Neuron (in vitro differentiated cells): ENCODE data around the gene FIZ1.

ENCODE experiments used
- H2AFZ ChIP-seq: one replicate; pipeline ENCODE4 v1.6.1; 2013; ENCODE audit warnings: low read depth, mild to moderate bottlenecking, inconsistent platforms, low read length, moderate library complexity
- H3K27me3 ChIP-seq: one replicate; pipeline ENCODE4 v1.6.1; 2013; ENCODE audit warnings: low read length; ENCODE audit not compliant: insufficient read depth
- H3K36me3 ChIP-seq: one replicate; pipeline ENCODE4 v1.6.1; 2013; ENCODE audit warnings: low read length; ENCODE audit not compliant: insufficient read depth
- H3K4me1 ChIP-seq: one replicate; pipeline ENCODE4 v1.6.1; 2013; ENCODE audit warnings: low read length; ENCODE audit not compliant: insufficient read depth
- H3K4me3 ChIP-seq: 2 replicates; pipeline ENCODE4 v1.5.1; 2013; ENCODE audit warnings: mild to moderate bottlenecking, low read length, moderate library complexity
- H3K9me3 ChIP-seq: one replicate; pipeline ENCODE4 v1.6.1; 2013; ENCODE audit warnings: low read length

FIZ1 gene

GRCh38 chr19:55641426-55642152 is 42.3 kb upstream of the FIZ1 start:
- Histone ChIP-seq H3K9me3 (no peaks in the 10 kb centered on the region), H2AFZ (no peak overlapping the region), H3K4me3 (peak overlapping the region; percentile 74), H3K27me3 (no peaks in the 10 kb centered on the region), H3K36me3 (peaks cover 16% of the 10 kb centered on the region), H3K4me1 (peaks cover 37% of the 10 kb centered on the region)

DNA sequence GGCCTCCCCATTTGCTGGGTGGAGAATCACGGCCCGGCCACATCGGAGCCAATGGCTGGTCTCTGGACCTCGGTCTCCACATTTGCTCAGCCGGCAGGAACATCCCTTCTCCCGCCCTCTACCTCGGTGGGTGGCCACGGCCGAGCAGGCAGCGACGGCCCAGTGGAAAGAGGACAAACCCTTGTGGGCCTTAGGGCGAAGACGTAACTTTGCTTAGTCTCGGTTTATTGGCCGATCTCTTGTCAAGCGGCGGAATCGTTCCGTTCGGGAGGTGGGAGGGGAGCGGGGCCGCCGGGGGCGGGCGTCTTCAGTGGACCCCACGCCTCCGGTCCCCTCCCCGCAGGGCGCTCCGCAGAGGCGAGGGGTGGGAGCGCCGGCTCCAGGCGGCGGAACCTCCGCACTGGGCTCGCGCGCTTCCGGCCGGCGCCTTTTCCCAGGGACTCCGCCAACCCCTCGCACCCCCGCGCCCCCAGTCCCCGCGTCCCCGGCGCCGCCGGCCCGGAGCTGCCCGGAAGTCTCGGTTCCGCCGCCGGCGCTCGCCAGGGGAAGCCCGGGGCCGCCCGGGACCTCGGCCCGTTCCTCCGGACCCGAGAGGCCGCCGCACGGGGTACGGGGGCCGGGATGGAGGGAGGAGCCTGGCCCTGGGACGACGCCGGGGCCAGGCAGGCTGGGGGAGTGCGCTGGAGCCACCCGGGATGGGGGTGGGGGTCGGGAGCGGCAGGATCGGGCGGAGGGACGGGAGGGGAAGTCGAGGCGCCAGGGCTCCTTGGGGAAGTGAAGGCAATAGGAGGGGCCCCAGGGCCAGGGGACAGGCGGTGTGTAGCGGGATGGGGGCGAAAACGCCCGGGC is 41.5 kb upstream of the FIZ1 start, which contains the start of gene ZNF580:
Gene ZNF580, plus strand, starts transcription at position 426 of the 849 bp plus-strand sequence. CDS start 1,507 bp downstream, outside the sequence.
- Histone ChIP-seq H3K4me1 (peaks cover 45% of the 10 kb centered on the region), H3K4me3 (peak within 1 kb of the TSS; percentile 74)

DNA sequence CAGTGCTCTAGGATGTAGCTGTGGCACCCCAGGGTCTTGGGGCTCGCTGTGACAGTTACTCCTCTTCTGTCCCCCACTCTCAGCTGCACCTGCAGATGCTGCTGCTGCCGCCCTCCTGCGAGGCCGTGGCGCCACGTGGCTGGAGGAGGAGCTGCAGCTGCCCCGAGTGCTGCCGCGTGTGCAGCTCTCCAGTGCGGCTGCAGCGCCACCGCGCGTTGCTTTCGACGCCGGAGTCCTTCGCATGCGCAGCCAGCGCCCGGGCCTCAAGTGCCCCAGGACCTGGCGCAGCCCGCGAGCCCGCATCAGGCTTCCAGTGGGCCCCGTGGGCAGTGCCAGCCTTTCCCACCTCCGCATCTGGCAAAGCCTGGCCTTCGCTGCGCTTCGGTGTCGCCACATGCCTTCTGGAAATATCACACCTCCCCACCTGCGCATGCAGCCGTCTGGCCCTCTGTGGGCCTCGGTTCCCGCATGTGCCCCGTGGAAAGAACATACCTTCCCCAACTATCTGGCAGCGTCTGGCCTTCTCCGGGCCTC is 40.8 kb upstream of the FIZ1 start:
- Histone ChIP-seq H3K9me3 (no peaks in the 10 kb centered on the region), H3K4me1 (peaks cover 52% of the 10 kb centered on the region), H2AFZ (peak overlapping the region; percentile 29), H3K27me3 (no peaks in the 10 kb centered on the region), H3K4me3 (peak overlapping the region; percentile 74), H3K36me3 (peaks cover 11% of the 10 kb centered on the region)

More for the DNA sequence above, 41.5 kb upstream of the FIZ1 start, which contains the start of gene ZNF580:
- peaks cover 16% of the 10 kb centered on the region for H3K36me3 ChIP-seq
- H3K27me3 ChIP-seq: no peaks in the 10 kb centered on the region
- H3K9me3 ChIP-seq: no peaks in the 10 kb centered on the region
- peak within 1 kb of the TSS; percentile 29 for H2AFZ ChIP-seq

GRCh38 chr19:55638864-55639359 is 39.6 kb upstream of the FIZ1 start:
- H3K4me3 ChIP-seq: no peak overlapping the region
- peaks cover 42% of the 10 kb centered on the region for H3K4me1 ChIP-seq
- peaks cover 3% of the 10 kb centered on the region for H3K36me3 ChIP-seq
- H2AFZ ChIP-seq: no peak overlapping the region
- H3K27me3 ChIP-seq: no peaks in the 10 kb centered on the region
- H3K9me3 ChIP-seq: no peaks in the 10 kb centered on the region

DNA sequence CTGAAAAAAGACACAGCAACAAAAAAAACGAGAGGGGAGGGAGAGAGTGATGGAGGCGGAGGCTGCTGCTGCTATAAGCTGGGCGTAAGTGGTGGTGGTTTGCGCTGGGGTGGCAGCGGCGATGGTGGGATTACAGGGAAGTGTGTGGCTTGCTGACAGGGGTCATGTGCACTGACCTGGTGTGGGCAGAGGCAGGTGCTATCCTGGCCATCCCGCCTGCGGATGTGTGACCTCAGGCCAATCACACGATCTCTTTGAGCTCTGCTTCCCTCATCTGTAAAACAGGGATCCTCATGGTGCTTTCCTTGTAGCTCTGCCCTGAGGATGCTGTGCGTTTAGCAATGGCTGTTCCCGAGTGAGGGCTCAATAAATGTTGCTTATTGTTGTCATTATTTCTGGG is 38.2 kb upstream of the FIZ1 start:
- Histone ChIP-seq H3K9me3 (no peaks in the 10 kb centered on the region), H3K36me3 (peaks cover 3% of the 10 kb centered on the region), H3K27me3 (no peaks in the 10 kb centered on the region), H2AFZ (no peak overlapping the region), H3K4me1 (peaks cover 32% of the 10 kb centered on the region), H3K4me3 (no peak overlapping the region)

DNA sequence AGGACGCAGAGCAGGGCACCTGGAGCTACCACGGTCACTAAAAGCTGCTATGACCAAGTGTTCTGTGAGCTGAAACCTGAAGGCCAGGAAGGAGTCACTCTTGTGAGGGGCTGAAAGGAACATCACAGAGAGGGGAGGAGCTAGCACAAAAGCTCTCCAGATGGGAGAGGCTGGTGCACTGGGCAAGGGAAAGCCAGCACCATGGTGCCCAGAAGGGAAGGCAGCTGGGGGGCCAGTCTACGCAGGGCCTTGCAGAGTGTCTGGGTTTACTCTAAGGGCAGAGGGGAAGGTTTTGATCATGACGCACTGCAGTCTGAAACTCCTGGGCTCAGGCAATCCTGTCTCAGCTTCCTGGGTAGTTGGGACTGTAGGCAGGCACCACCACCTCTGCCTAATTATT is 37.4 kb upstream of the FIZ1 start:
- Histone ChIP-seq H3K27me3 (no peaks in the 10 kb centered on the region), H2AFZ (no peak overlapping the region), H3K4me1 (peaks cover 26% of the 10 kb centered on the region), H3K36me3 (peaks cover 3% of the 10 kb centered on the region), H3K4me3 (peak overlapping the region; percentile 7), H3K9me3 (no peaks in the 10 kb centered on the region)

GRCh38 chr19:55635856-55636440 is 36.6 kb upstream of the FIZ1 start:
- Histone ChIP-seq H2AFZ (no peak overlapping the region), H3K4me1 (peaks cover 26% of the 10 kb centered on the region), H3K27me3 (no peaks in the 10 kb centered on the region), H3K9me3 (no peaks in the 10 kb centered on the region), H3K36me3 (peaks cover 3% of the 10 kb centered on the region), H3K4me3 (peak overlapping the region; percentile 72)

DNA sequence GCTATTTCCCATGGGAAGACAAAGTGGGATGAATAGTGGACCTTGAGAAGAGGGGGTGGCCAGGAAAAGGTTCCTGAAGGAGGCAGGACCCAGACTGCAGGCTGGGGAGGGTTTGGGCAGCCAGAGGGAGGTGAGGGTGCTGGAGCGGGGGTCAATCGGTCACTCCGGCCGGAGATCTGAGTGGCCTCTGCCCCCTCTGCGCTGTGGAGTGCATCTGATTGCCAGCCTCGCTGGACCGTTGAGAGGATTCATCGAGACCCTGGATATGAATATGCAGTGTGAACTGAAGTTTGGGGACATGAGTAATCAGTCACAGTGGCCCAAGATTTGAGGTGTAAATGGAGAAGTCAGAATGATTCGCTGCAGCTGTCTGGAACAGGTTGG is 36.0 kb upstream of the FIZ1 start:
- no peak overlapping the region for H2AFZ ChIP-seq
- no peaks in the 10 kb centered on the region for H3K9me3 ChIP-seq
- no peaks in the 10 kb centered on the region for H3K27me3 ChIP-seq
- H3K36me3 ChIP-seq: peaks cover 3% of the 10 kb centered on the region
- peak overlapping the region; percentile 72 for H3K4me3 ChIP-seq
- peaks cover 23% of the 10 kb centered on the region for H3K4me1 ChIP-seq

DNA sequence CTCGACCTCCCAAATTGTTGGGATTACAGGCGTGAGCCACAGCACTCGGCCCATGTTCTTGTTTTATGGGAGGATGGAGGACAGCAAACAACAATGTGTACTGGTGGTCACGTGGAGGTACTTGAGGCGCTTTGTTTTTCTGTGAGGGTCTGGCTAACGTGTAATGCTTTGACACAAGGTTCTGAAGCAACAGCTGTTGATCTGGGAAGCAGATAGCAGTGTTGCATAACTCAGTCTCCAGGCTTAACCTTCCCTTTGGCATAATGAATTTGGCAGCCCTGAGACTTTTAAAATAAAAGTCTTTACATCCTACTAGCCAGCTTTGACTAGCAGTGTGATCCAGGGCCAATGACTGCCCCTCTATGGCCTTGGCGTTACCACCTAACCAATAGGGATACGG is 34.5 kb upstream of the FIZ1 start:
- Histone ChIP-seq H3K4me3 (peak overlapping the region; percentile 72), H3K27me3 (no peaks in the 10 kb centered on the region), H2AFZ (no peak overlapping the region), H3K36me3 (peaks cover 3% of the 10 kb centered on the region), H3K4me1 (peaks cover 17% of the 10 kb centered on the region), H3K9me3 (no peaks in the 10 kb centered on the region)

GRCh38 chr19:55632463-55632834 is 33.1 kb upstream of the FIZ1 start:
- peaks cover 17% of the 10 kb centered on the region for H3K4me1 ChIP-seq

DNA sequence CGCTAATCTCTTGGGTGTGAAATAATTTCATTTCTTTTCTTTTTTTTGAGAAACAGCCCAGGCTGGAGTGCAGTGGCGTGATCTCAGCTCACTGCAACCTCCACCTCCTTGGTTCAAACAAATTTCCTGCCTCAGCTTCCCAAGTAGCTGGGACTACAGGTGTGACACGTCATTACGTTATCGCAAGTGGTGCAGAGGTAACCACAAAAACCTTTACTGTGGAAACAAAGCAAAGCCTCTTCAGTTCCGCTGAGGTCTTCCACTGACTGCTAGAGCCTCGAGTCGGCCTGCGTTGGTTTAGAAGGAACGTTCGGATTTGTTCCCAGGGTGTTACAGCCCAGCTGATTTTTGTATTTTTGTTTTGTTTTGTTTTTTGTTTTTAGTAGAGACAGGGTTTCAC is 27.0 kb upstream of the FIZ1 start:
- no peak overlapping the region for H2AFZ ChIP-seq
- peaks cover 5% of the 10 kb centered on the region for H3K36me3 ChIP-seq
- no peaks in the 10 kb centered on the region for H3K27me3 ChIP-seq
- peaks cover 3% of the 10 kb centered on the region for H3K4me1 ChIP-seq
- H3K4me3 ChIP-seq: no peak overlapping the region
- no peaks in the 10 kb centered on the region for H3K9me3 ChIP-seq

More at GRCh38 chr19:55632463-55632834, 33.1 kb upstream of the FIZ1 start:
- Histone ChIP-seq H3K9me3 (no peaks in the 10 kb centered on the region), H3K27me3 (no peaks in the 10 kb centered on the region), H2AFZ (no peak overlapping the region), H3K4me3 (no peak overlapping the region), H3K36me3 (no peaks in the 10 kb centered on the region)

- peak overlapping the region; percentile 67 for H3K4me3 ChIP-seq
- no peaks in the 10 kb centered on the region for H3K27me3 ChIP-seq
- no peaks in the 10 kb centered on the region for H3K9me3 ChIP-seq
Measured at GRCh38 chr19:55625004-55625326, 25.6 kb upstream of the FIZ1 start.

More at GRCh38 chr19:55625004-55625326, 25.6 kb upstream of the FIZ1 start:
- H2AFZ ChIP-seq: peak overlapping the region; percentile 44
- H3K4me1 ChIP-seq: peaks cover 3% of the 10 kb centered on the region
- H3K36me3 ChIP-seq: peaks cover 15% of the 10 kb centered on the region
